ENCODE results near the gene ELOVL4.

The ELOVL4 gene

GRCh38 chr6:79872986-79873385 lies 74.4 kb downstream of the ELOVL4 start:
- Histone ChIP-seq H3K36me3 (ENCODE audit: control insufficient read depth, insufficient read depth, low read length) (no peaks in the 10 kb centered on the region), H3K4me1 (ENCODE audit: control insufficient read depth, insufficient read depth, low read length) (peaks cover 17% of the 10 kb centered on the region), H3K27me3 (ENCODE audit: control insufficient read depth, insufficient read depth, low read length) (peaks cover 6% of the 10 kb centered on the region; the same call in 1 of the 2 replicates), H3K4me3 (ENCODE audit: low read depth, low read length) (no peak overlapping the region), H3K9ac (ENCODE audit: low read depth, low read length) (no peak overlapping the region), H3K27ac (ENCODE audit: low read depth, low read length) (no peak overlapping the region), H3K9me3 (ENCODE audit: control insufficient read depth, insufficient read depth, low read length) (no peaks in the 10 kb centered on the region)

GRCh38 chr6:79872303-79872702 lies 75.0 kb downstream of the ELOVL4 start:
- H3K4me3 ChIP-seq (ENCODE audit: low read depth, low read length), result no peak overlapping the region
- no peaks in the 10 kb centered on the region for H3K9me3 ChIP-seq (ENCODE audit: control insufficient read depth, insufficient read depth, low read length)
- no peak overlapping the region for H3K9ac ChIP-seq (ENCODE audit: low read depth, low read length)
- no peaks in the 10 kb centered on the region for H3K36me3 ChIP-seq (ENCODE audit: control insufficient read depth, insufficient read depth, low read length)
- no peak overlapping the region for H3K27ac ChIP-seq (ENCODE audit: low read depth, low read length)
- H3K4me1 ChIP-seq (ENCODE audit: control insufficient read depth, insufficient read depth, low read length), result peaks cover 22% of the 10 kb centered on the region
- H3K27me3 ChIP-seq (ENCODE audit: control insufficient read depth, insufficient read depth, low read length), result peaks cover 6% of the 10 kb centered on the region; the same call in 1 of the 2 replicates

- no peak overlapping the region for H3K27ac ChIP-seq (ENCODE audit: low read depth, low read length)
- H3K9ac ChIP-seq (ENCODE audit: low read depth, low read length), result no peak overlapping the region
These were observed 77.7 kb downstream of the ELOVL4 start for GRCh38 chr6:79869600-79870084.

GRCh38 chr6:79869184-79869583 lies 78.2 kb downstream of the ELOVL4 start:
- Histone ChIP-seq H3K9ac (ENCODE audit: low read depth, low read length) (no peak overlapping the region), H3K27me3 (ENCODE audit: control insufficient read depth, insufficient read depth, low read length) (peaks cover 6% of the 10 kb centered on the region; the same call in 1 of the 2 replicates), H3K27ac (ENCODE audit: low read depth, low read length) (no peak overlapping the region), H3K4me1 (ENCODE audit: control insufficient read depth, insufficient read depth, low read length) (peaks cover 22% of the 10 kb centered on the region), H3K9me3 (ENCODE audit: control insufficient read depth, insufficient read depth, low read length) (no peaks in the 10 kb centered on the region), H3K36me3 (ENCODE audit: control insufficient read depth, insufficient read depth, low read length) (no peaks in the 10 kb centered on the region), H3K4me3 (ENCODE audit: low read depth, low read length) (no peak overlapping the region)

More at GRCh38 chr6:79869600-79870084, 77.7 kb downstream of the ELOVL4 start:
- H3K9me3 ChIP-seq (ENCODE audit: control insufficient read depth, insufficient read depth, low read length), result no peaks in the 10 kb centered on the region
- H3K27me3 ChIP-seq (ENCODE audit: control insufficient read depth, insufficient read depth, low read length), result peaks cover 6% of the 10 kb centered on the region; the same call in 1 of the 2 replicates
- H3K4me1 ChIP-seq (ENCODE audit: control insufficient read depth, insufficient read depth, low read length), result peaks cover 22% of the 10 kb centered on the region
- H3K36me3 ChIP-seq (ENCODE audit: control insufficient read depth, insufficient read depth, low read length), result no peaks in the 10 kb centered on the region
- no peak overlapping the region for H3K4me3 ChIP-seq (ENCODE audit: low read depth, low read length)

- no peak overlapping the region; the same call in 1 of the 2 replicates for H3K4me3 ChIP-seq (ENCODE audit: low read depth, low read length)
- H3K9ac ChIP-seq (ENCODE audit: low read depth, low read length), result no peak overlapping the region
- no peaks in the 10 kb centered on the region for H3K36me3 ChIP-seq (ENCODE audit: control insufficient read depth, insufficient read depth, low read length)
- H3K9me3 ChIP-seq (ENCODE audit: control insufficient read depth, insufficient read depth, low read length), result no peaks in the 10 kb centered on the region
- H3K27ac ChIP-seq (ENCODE audit: low read depth, low read length), result peak overlapping the region; percentile 4
- peaks cover 22% of the 10 kb centered on the region for H3K4me1 ChIP-seq (ENCODE audit: control insufficient read depth, insufficient read depth, low read length)
- H3K27me3 ChIP-seq (ENCODE audit: control insufficient read depth, insufficient read depth, low read length), result peaks cover 6% of the 10 kb centered on the region; the same call in 1 of the 2 replicates
These were observed 79.1 kb downstream of the ELOVL4 start for GRCh38 chr6:79868098-79868722.
